ENCODE measurements around the gene CDYL. TPM values are rescaled to one million over a fixed set of nuclear protein-coding genes. Genes with fewer than 3 reads are reported as not detected.

The CDYL gene
- total RNA-seq, 2 experiments from 2014 or later, result 31.1 to 31.2 TPM

DNA sequence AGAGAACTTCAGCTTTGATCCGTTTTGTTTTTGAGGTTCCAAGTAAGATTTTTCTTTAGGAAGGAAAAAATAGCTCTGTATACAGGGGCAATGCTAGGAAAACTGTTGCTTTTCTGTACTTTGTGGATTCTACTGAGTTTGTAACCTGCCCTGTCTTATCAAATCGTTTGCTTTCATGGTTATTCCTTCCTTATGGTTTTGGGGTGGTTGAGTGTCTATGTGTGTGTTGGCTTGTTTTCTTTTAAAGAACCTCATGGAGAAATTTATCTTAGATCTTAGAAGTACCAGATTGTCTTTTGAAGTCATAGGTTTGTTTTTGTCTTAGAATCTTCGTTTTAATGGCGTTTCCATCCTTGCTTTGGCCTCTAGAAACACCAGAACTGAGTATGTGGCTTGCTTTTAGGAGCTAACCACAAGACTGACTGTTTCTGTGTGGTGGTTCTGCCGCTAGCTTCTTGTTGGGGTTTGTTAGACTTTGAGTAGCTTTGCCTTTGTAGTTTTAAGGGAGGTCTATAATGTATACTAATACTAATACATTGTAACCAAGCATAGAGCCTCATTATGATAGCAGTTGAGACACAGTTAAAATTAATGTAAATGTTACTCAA, 140.9 kb downstream of the CDYL start:
- TF ChIP-seq, protein P1, sequence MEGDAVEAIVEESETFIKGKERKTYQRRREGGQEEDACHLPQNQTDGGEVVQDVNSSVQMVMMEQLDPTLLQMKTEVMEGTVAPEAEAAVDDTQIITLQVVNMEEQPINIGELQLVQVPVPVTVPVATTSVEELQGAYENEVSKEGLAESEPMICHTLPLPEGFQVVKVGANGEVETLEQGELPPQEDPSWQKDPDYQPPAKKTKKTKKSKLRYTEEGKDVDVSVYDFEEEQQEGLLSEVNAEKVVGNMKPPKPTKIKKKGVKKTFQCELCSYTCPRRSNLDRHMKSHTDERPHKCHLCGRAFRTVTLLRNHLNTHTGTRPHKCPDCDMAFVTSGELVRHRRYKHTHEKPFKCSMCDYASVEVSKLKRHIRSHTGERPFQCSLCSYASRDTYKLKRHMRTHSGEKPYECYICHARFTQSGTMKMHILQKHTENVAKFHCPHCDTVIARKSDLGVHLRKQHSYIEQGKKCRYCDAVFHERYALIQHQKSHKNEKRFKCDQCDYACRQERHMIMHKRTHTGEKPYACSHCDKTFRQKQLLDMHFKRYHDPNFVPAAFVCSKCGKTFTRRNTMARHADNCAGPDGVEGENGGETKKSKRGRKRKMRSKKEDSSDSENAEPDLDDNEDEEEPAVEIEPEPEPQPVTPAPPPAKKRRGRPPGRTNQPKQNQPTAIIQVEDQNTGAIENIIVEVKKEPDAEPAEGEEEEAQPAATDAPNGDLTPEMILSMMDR (IDR thresholded peaks at IDR 0.05), result no peak
- intact Hi-C loops (cut with micrococcal nuclease), result no loop called here
- H3K4me3 Mint-ChIP-seq, result no peak overlapping the region

DNA sequence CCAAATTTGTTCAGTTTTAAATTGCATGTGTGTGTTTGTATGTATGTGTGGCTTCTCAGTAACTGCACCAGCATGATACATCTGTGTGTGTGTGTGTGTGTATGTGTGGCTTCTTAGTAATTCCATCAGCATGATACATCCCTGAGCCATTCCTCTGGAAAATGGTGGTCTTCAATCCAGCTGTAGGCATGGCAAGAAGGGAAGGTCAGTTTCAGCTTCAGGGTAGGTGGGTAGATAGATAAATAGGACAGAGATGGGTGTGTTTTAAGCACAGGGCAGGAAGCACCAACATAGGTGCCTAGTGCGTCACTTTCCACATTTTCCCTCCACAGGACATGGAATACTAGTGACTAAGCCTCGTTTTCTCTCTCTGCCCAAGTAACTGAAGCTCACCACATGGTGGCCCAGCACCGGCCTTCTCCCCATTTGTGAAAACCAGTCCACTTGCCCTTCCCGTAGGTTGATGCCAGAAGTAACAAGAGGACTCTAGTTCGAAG, 144.8 kb downstream of the CDYL start:
- ChIA-PET POLR2A (no interaction called here), CTCF (no interaction called here)
- intact Hi-C loops (cut with micrococcal nuclease), result no loop called here
- no peaks in the 10 kb centered on the region for H3K9me3 Mint-ChIP-seq
- peaks cover 1% of the 10 kb centered on the region for H3K36me3 Mint-ChIP-seq (ENCODE audit: low read depth)
- no peak overlapping the region for H3K4me3 Mint-ChIP-seq
- H3K27me3 Mint-ChIP-seq, result no peaks in the 10 kb centered on the region
- no peak overlapping the region for H3K27ac Mint-ChIP-seq
- DNase-seq (no peak), ATAC-seq (no peak)
- TF ChIP-seq, protein P1 (IDR thresholded peaks at IDR 0.05), result no peak
- peaks cover 55% of the 10 kb centered on the region for H3K4me1 Mint-ChIP-seq (ENCODE audit: low read depth)

More for the DNA sequence above, 140.9 kb downstream of the CDYL start:
- Mint-ChIP-seq H3K36me3 (ENCODE audit: low read depth) (peaks cover 5% of the 10 kb centered on the region), H3K4me1 (ENCODE audit: low read depth) (peaks cover 71% of the 10 kb centered on the region), H3K27me3 (no peaks in the 10 kb centered on the region), H3K9me3 (no peaks in the 10 kb centered on the region), H3K27ac (peak overlapping the region; percentile 76)
- ChIA-PET CTCF (no interaction called here), POLR2A (no interaction called here)
- DNase-seq (no peak), ATAC-seq (peak; percentile 52)

DNA sequence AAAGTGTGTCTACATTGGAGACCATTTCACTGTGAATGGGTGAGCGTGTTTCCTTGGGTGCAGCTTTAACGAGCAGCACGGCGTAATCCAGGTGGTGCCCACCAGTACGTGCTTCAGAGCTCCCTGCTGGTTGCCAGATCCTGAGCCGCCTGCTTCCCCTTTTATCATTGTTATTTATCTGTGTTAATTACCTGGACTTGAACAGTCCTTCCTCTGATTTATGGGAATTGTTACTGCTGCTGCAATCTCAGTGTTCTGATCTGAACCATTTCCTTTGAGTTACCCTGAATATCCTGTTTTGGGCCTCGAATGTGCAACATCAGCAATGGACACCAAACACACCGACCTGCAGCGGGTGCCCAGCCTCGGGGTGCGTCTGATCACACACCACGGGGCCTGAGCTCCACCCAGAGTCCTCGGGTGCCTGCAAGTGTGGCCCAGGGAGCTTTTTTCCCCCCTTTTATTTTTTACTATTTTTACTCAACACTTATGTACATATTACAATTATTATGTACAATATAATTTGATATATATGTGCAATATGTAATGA, 146.4 kb downstream of the CDYL start:
- CTCF ChIA-PET, result no interaction called here
- TF ChIP-seq, protein P1 (IDR thresholded peaks at IDR 0.05), result no peak
- intact Hi-C loops (cut with micrococcal nuclease), result no loop called here
- H3K4me3 Mint-ChIP-seq, result no peak overlapping the region
- POLR2A ChIA-PET, result interaction anchor here (0.7 kb wide), 1 partner anchor 223 kb away, joined by 3 read pairs; no protein-coding TSS in a partner anchor
- no peak for DNase-seq
- H3K4me1 Mint-ChIP-seq (ENCODE audit: low read depth), result peaks cover 39% of the 10 kb centered on the region
- H3K27me3 Mint-ChIP-seq, result no peaks in the 10 kb centered on the region
- H3K36me3 Mint-ChIP-seq (ENCODE audit: low read depth), result no peaks in the 10 kb centered on the region
- no peaks in the 10 kb centered on the region for H3K9me3 Mint-ChIP-seq
- no peak for ATAC-seq
- H3K27ac Mint-ChIP-seq, result no peak overlapping the region

DNA sequence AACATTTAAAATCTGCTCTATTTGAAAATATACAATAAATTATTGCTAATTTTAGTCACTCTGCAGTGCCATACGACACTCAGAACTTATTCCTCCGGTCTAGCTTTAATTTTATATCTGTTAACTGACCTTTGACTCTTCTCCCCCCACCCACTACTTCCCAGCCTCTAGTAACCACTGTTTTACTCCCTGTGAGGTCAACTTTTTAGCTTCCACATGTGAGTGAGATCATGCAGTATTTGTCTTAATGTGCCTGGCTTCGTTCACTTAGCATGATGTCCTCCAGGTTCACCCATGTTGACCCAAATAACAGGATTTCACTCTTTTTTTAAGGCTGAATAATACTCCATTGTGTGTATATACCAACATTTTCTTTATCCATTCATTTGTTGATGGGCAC, 146.9 kb downstream of the CDYL start:
- intact Hi-C loops (cut with micrococcal nuclease), result no loop called here
- Mint-ChIP-seq H3K27me3 (no peaks in the 10 kb centered on the region), H3K27ac (no peak overlapping the region), H3K36me3 (ENCODE audit: low read depth) (no peaks in the 10 kb centered on the region), H3K9me3 (no peaks in the 10 kb centered on the region), H3K4me3 (no peak overlapping the region), H3K4me1 (ENCODE audit: low read depth) (peaks cover 38% of the 10 kb centered on the region)
- ChIA-PET POLR2A (interaction anchor here (0.7 kb wide), 1 partner anchor 224 kb away, joined by 3 read pairs; no protein-coding TSS in a partner anchor), CTCF (no interaction called here)
- TF ChIP-seq, protein P1 (IDR thresholded peaks at IDR 0.05), result no peak
- DNase-seq, result no peak
- ATAC-seq, result no peak

DNA sequence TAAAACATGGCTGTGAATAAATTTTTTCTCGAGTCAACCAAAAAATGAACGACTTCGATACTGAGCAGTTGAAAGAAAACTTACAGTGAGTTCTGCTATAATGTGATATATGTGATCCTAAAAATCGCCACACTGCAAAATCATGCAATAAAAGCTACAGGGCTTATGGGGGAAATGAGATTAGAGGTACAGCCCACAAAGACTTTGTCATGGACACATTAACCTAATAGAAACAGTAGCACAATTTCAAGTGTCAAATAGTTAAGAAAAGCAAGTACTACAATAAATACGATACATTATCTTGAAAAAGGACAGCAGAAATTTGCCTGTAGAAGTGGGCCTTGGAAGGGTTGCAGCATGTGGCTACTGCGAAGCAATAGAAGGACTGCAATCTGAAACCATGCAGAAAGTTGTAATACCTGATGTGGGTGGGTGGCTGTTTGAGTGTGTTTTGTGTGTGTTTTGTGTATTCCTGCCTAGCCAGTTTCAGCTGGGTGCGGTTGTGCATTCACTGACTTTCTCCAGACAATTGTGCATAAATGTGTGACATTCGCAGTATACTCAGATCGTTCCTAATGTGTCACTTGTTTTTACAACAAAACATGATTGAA, 148.6 kb downstream of the CDYL start:
- Mint-ChIP-seq H3K27me3 (no peaks in the 10 kb centered on the region), H3K9me3 (no peaks in the 10 kb centered on the region), H3K4me3 (no peak overlapping the region), H3K36me3 (ENCODE audit: low read depth) (peaks cover 3% of the 10 kb centered on the region), H3K27ac (no peak overlapping the region), H3K4me1 (ENCODE audit: low read depth) (peaks cover 44% of the 10 kb centered on the region)
- ChIA-PET POLR2A (interaction anchor here (0.6 kb wide), 1 partner anchor 171 kb away, joined by 4 read pairs; no protein-coding TSS in a partner anchor), CTCF (interaction anchor here (1.6 kb wide), 1 partner anchor 11 kb away, joined by 6 read pairs; no protein-coding TSS in a partner anchor)
- DNase-seq, result no peak
- TF ChIP-seq, protein P1 (IDR thresholded peaks at IDR 0.05), result no peak
- ATAC-seq, result no peak
- intact Hi-C loops (cut with micrococcal nuclease), result no loop called here

Data from activated CD8-positive, alpha-beta T cell treated with anti-CD3 and anti-CD28 coated beads for 36 hours (primary cell).